ENCODE measurements around the gene PRXL2B.

GRCh38 chr1:2544093-2544874 lies 42.3 kb upstream of the PRXL2B start:
- TF ChIP-seq SP1 (IDR thresholded peaks at IDR 0.05) (no peak), HDGF (IDR thresholded peaks at IDR 0.05; ENCODE audit: borderline replicate concordance) (no peak), NFRKB (IDR thresholded peaks at IDR 0.05) (no peak), ARNT (IDR thresholded peaks at IDR 0.05) (no peak), PKNOX1 (IDR thresholded peaks at IDR 0.05) (no peak), L3MBTL2 (conservative IDR thresholded peaks at IDR 0.05) (no peak), FOXK2 (IDR thresholded peaks at IDR 0.05) (no peak), TARDBP (IDR thresholded peaks at IDR 0.05) (no peak), SUZ12 (IDR thresholded peaks at IDR 0.05) (no peak), CTBP1 (IDR thresholded peaks at IDR 0.05; ENCODE audit: borderline replicate concordance) (no peak)

All from HEK293T (cell line).